ENCODE data around the gene CGB5.

CGB5 gene

GRCh38 chr19:49081273-49081672, 37.6 kb downstream of the CGB5 start:
- TF ChIP-seq MYC (IDR thresholded peaks at IDR 0.05; ENCODE audit: low read depth, low read length) (no peak), POLR2A (IDR thresholded peaks at IDR 0.05; ENCODE audit: extremely low read depth, insufficient read length) (no peak), MAX (IDR thresholded peaks at IDR 0.05; ENCODE audit: low read depth, low read length) (no peak), CTCF (IDR thresholded peaks at IDR 0.05; ENCODE audit: low read depth, low read length) (no peak)
- H3K4me3 ChIP-seq (ENCODE audit: low read depth, low read length), result no peak overlapping the region
- peak; percentile 19 for DNase-seq (ENCODE audit: low read depth)

GRCh38 chr19:49084206-49085019, 40.8 kb downstream of the CGB5 start:
- peak overlapping the region; percentile 68 for H3K4me3 ChIP-seq (ENCODE audit: low read depth, low read length)
- no peak for TF ChIP-seq POLR2A (IDR thresholded peaks at IDR 0.05; ENCODE audit: extremely low read depth, insufficient read length)
- no peak for TF ChIP-seq CTCF (IDR thresholded peaks at IDR 0.05; ENCODE audit: low read depth, low read length)
- TF ChIP-seq MAX (IDR thresholded peaks at IDR 0.05; ENCODE audit: low read depth, low read length), result no peak
- DNase-seq (ENCODE audit: low read depth), result no peak

GRCh38 chr19:49085020-49085867, 41.6 kb downstream of the CGB5 start, which contains the start of gene SNRNP70:
Gene SNRNP70, plus strand, starts transcription at chr19:49085451. Its CDS starts 964 bp downstream, at chr19:49086415.
- TF ChIP-seq MYC (IDR thresholded peaks at IDR 0.05; ENCODE audit: low read depth, low read length) (peak; percentile 38; the same call in 1 of the 2 replicates), MAX (IDR thresholded peaks at IDR 0.05; ENCODE audit: low read depth, low read length) (peak; percentile 54), POLR2A (IDR thresholded peaks at IDR 0.05; ENCODE audit: extremely low read depth, insufficient read length) (peak; percentile 94), CTCF (IDR thresholded peaks at IDR 0.05; ENCODE audit: low read depth, low read length) (no peak)
- peak within 1 kb of the TSS; percentile 98 for H3K4me3 ChIP-seq (ENCODE audit: low read depth, low read length)
- peak; percentile 99 for DNase-seq (ENCODE audit: low read depth)

GRCh38 chr19:49085868-49086232, 42.2 kb downstream of the CGB5 start:
- peak overlapping the region; percentile 98 for H3K4me3 ChIP-seq (ENCODE audit: low read depth, low read length)
- DNase-seq (ENCODE audit: low read depth), result no peak
- TF ChIP-seq MYC (IDR thresholded peaks at IDR 0.05; ENCODE audit: low read depth, low read length), result no peak
- no peak for TF ChIP-seq CTCF (IDR thresholded peaks at IDR 0.05; ENCODE audit: low read depth, low read length)
- TF ChIP-seq MAX (IDR thresholded peaks at IDR 0.05; ENCODE audit: low read depth, low read length), result no peak
- no peak for TF ChIP-seq POLR2A (IDR thresholded peaks at IDR 0.05; ENCODE audit: extremely low read depth, insufficient read length)

GRCh38 chr19:49086296-49086695, 42.6 kb downstream of the CGB5 start:
- TF ChIP-seq POLR2A (IDR thresholded peaks at IDR 0.05; ENCODE audit: extremely low read depth, insufficient read length) (no peak), CTCF (IDR thresholded peaks at IDR 0.05; ENCODE audit: low read depth, low read length) (no peak), MAX (IDR thresholded peaks at IDR 0.05; ENCODE audit: low read depth, low read length) (no peak), MYC (IDR thresholded peaks at IDR 0.05; ENCODE audit: low read depth, low read length) (no peak)
- no peak for DNase-seq (ENCODE audit: low read depth)
- peak overlapping the region; percentile 98 for H3K4me3 ChIP-seq (ENCODE audit: low read depth, low read length)

Measured in NB4 (cell line).